PFSK-1 (cell line): ENCODE measurements around the gene VARS1.

Source experiments
- FOXP2 ChIP-seq: optimal IDR thresholded peaks from 2 replicates; pipeline ENCODE3; 2011; ENCODE audit warnings: borderline replicate concordance, control low read depth, inconsistent platforms; ENCODE audit not compliant: insufficient read depth; ENCODE audit errors: extremely low read length, extremely low read depth
- POLR2AphosphoS5 ChIP-seq: IDR thresholded peaks from 2 replicates; pipeline ENCODE4 v1.6.1; 2012; ENCODE audit warnings: low read depth, mild to moderate bottlenecking, control low read depth, low read length, moderate library complexity
- REST ChIP-seq, 2 experiments: IDR thresholded peaks; 2 replicates each; pipeline versions ENCODE4 v1.6.1 to v1.8.0; 2011 to 2012; ENCODE audit warnings: low read depth in 2 of 2, low read length in 2 of 2, control low read depth in 1 of 2, inconsistent platforms in 1 of 2, mild to moderate bottlenecking in 1 of 2, moderate library complexity in 1 of 2; ENCODE audit not compliant: insufficient read depth in 1 of 2
- SIN3A ChIP-seq: IDR thresholded peaks from 2 replicates; pipeline ENCODE4 v1.6.1; 2012; ENCODE audit warnings: mild to moderate bottlenecking, low read length, moderate library complexity, borderline replicate concordance; ENCODE audit not compliant: insufficient read depth
- TAF1 ChIP-seq: IDR thresholded peaks from 2 replicates; pipeline ENCODE4 v1.6.1; 2012; ENCODE audit warnings: low read length, control low read depth, borderline replicate concordance; ENCODE audit not compliant: insufficient read depth

VARS1 gene

GRCh38 chr6:31806470-31807272, 11.1 kb upstream of the VARS1 start, which contains the start of gene LSM2:
TSS of gene LSM2 (minus strand) at chr6:31806966. CDS start at chr6:31806757, 209 bp downstream.
- no peak for TF ChIP-seq REST (IDR thresholded peaks at IDR 0.05; ENCODE audit: insufficient read depth in 1 of 2, low read depth in 2 of 2, low read length in 2 of 2)
- no peak for TF ChIP-seq SIN3A
- no peak for TF ChIP-seq TAF1
- peak; percentile 96 for TF ChIP-seq POLR2AphosphoS5
- TF ChIP-seq FOXP2: peak; percentile 83

GRCh38 chr6:31805939-31806469, 10.5 kb upstream of the VARS1 start:
- no peak for TF ChIP-seq SIN3A
- TF ChIP-seq REST (IDR thresholded peaks at IDR 0.05; ENCODE audit: insufficient read depth in 1 of 2, low read depth in 2 of 2, low read length in 2 of 2): no peak
- no peak for TF ChIP-seq TAF1
- TF ChIP-seq POLR2AphosphoS5: no peak
- TF ChIP-seq FOXP2: no peak

- no peak for TF ChIP-seq TAF1
- TF ChIP-seq FOXP2: no peak
- no peak for TF ChIP-seq POLR2AphosphoS5
- TF ChIP-seq SIN3A: no peak
- TF ChIP-seq REST (IDR thresholded peaks at IDR 0.05; ENCODE audit: insufficient read depth in 1 of 2, low read depth in 2 of 2, low read length in 2 of 2): no peak
These were observed 4.2 kb upstream of the VARS1 start for GRCh38 chr6:31799781-31800180.

GRCh38 chr6:31797588-31797987, 2.0 kb upstream of the VARS1 start:
- TF ChIP-seq FOXP2 (no peak), POLR2AphosphoS5 (peak; percentile 18; the same call in 1 of the 2 replicates)

- TF ChIP-seq FOXP2 (no peak), POLR2AphosphoS5 (no peak), TAF1 (no peak), REST (IDR thresholded peaks at IDR 0.05; ENCODE audit: insufficient read depth in 1 of 2, low read depth in 2 of 2, low read length in 2 of 2) (no peak), SIN3A (no peak)
These were observed 1.4 kb upstream of the VARS1 start for GRCh38 chr6:31796993-31797385.
